Colon (tissue), 2 donors: ENCODE results near the gene PROK2.

ENCODE experiments used
- FAIRE-seq: peaks from 2 replicates; lab custom pipeline; 2012; peaks lifted over from hg19 to GRCh38; lab: Jason Lieb, UNC
- donor health status: control.
- donor health status: control.

The PROK2 gene

DNA sequence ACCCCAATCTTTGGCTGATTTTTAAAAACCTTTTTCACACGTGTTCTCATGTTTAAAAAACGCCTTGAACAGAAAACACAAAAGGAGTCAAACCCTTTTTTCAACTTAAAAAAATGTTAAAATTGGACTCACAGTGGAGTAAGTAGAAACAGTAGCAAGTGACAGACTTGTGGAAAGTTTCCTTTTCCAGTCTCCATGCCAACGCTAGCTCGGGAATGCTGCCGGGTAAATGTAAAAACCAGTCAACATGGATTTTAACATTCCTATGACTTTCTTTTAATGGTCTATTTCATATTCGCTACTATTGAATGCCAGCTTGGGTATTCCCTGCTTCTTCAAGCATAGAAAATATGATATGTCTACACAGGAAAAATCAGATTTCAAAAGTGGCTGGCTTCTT, 1.6 kb upstream of the PROK2 start:
- FAIRE-seq, result no peak

DNA sequence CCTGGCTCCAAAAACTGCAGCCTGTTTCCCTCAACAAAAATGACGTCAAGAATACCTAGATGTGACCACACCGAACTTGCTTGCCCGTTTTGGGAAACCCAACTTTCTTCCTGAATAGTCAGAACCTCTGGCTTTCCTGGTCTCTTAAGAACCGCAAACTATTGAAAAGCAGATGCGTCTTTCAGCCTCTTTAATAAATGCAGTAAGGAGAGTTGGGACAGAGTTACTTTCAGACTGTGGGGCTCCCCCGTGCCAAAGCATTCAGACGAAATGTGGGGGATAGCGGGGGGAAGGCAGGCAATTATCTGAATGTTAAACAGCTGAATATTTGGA, 1.2 kb upstream of the PROK2 start:
- no peak for FAIRE-seq

DNA sequence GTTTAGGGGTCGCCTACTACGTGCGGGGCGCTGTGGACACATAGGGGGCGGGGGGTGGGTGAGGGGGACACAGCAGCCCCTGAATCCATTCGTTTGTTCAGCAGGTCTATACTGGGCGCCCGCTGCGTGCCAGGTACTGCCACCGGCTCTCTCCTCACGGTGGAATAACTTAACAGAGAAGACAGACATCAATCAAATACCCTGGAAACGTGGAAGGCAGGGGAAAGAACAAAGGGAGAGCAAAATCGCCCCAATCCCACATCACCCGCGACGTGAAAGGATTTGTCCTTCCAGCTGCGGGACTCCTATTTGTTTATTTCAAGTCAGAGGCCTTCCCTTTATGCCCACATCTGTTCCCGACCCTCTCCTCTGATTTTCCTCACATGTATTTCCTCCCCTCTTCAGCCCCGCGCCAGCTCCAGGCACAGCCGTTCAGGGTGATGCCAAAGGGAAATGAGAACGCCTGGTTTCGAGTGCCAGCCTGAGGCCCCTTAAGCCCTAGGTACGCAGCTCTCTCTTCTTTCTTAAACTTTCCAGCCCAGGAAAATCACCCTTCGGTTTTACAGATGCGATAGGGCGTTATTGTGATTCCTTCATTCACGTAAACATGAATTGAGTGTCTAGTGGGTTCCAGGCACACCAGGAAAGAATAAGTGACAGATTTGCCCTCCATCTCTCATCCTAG, 726 bp upstream of the PROK2 start:
- no peak for FAIRE-seq

DNA sequence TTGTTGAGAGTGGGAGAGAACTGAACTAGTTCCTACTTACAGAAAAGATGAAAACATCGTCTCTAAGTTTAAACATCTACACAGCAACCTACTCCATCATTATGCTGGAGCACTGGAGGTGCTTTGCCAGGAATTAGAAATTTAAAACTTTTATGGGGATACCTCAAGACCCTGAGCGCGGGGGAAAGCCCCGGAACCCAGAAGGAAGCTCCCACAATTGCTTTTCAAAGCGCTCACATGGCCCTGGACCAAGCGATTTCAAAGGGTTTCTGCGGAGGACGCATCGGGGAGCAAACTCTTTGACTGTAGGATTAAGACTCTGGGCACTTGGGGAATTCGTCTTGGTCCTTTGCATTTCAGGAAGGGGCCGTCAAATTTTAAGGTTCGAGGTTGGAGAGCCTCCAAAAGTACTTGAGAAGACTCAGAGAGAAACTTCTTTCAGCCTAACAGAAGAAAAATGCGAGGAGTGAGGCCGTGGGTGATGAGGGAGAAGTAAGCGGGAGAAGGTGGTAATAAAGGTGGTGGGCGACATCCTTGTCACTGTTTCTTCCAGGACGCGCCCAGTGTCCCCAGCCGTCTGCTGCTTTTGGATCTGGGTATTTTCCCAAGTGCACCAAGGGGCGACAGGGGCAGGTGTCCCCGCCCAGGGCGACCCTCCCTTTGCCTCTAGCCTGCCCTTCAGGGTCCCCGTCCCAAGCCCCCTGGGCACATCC, 591 bp downstream of the PROK2 start:
- FAIRE-seq, result no peak

DNA sequence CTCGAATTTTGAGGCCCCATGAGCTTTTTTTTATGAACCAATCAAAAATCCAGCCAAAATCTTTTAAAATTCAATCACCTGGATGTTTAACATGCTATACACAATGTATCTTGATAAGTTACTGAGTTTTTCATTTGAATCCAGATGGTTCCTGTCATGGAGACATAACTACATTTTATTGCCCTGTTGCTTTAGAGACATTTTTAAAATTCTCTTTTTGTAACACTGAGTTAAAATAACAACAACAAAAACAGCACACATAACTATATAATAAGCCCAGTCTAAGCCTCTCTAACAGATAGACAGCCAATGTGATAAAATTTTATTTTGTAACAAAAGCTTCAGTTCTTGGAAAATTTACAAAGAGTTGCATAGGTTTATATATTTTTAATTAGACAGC, 1.8 kb downstream of the PROK2 start:
- FAIRE-seq, result no peak

DNA sequence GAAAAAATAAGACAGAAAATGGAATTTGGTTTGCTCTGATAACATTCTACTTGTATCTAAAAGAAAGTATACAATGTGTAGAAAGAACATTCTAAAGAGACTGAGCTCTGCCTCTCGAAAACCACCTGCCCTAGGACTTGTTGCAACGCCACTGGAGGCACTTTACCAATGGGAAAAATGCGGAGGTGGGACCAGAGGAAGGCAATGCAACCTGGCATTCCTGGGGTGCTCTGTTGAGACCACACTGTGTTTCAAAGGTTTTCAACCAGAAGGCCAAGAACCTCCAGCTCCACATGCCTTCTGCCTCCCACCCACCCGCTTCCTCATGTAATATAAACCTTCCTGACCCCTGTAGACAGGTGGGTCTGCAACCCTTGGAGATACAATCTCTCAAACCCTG, 4.5 kb downstream of the PROK2 start:
- no peak for FAIRE-seq

DNA sequence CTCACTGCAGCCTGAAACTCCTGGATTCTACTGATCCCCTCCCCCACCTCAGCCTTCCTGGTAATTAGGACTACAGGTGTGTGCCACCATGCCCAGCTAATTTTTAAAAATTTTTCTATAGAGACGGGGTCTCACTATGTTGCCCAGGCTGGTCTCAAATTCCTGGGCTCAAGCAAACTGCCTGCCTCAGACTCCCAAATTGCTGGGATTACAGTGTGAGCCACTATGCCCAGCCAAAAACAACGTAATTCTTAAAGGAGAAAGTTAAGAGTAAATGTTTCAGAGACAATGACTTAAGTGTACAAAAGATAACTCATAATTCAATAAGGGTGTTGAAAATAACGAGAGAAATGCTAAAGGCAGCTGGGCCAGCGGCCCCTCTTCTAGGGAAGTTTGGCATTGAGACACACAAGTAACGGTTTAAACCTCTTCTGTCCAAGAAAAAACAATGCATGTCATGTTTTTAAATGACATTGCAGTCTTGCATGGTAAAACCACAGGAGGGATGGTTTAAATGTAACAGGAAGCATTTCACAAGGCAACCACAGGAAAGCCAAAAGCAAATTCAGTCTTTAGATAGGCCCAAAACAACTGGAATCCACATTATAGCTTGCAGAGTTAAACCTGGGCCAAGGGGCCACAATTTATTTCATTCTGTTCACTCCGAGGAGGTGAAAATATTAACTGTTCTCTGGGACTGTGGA, 5.1 kb downstream of the PROK2 start:
- no peak for FAIRE-seq

DNA sequence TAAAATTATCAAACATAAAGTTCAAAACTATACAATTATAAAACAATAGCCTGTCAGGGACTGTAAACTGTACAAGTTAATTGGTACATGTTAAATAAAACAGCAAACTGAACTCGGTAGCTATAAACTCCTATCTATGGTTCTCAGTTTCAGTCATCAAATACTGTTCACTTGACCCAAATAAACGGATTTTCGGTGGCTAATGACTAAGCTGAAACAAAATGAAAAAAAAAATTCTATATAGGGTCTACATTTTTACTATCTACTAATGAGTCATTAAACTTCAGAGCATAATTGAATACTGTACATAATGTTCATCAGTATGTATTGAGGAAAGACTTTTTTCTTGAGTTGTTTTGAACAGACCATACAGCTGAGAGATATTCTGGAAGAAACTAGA, 6.6 kb downstream of the PROK2 start:
- no peak for FAIRE-seq

DNA sequence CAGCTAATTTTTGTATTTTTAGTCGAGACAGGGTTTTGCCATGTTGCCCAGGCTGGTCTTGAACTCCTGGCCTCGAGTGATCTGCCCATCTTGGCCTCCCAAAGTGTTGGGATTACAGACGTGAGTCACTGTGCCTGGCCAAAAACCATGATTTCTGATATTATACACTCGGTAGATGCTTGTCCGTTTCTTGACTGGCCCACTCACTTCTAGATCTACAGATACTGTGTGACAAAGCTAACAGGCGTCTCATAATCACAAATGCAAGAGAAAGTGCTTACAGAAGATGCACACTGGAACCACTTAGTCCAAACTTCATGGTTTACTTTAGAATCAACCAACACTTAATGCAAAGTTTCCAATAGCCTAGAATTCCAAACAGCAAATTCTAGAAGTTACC, 8.4 kb downstream of the PROK2 start:
- no peak for FAIRE-seq

DNA sequence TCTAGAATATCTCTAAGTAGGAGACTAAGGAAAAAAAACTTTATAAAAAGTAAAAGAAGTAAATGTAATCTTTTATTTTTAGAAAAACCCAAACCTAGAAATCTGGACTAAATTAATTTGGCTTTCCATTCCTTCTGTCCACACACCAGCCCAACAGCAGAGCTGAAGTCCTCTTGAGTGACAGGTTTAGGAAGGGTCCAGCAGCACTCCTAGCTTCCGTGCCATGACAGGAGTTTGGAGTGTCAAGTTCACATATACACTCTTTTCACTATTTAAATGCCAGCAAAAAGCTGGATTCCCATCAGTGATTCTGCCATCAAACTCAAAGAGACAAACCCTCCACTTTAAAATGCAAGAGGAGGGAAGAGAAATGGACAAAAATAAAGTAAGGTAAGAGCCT, 13.1 kb downstream of the PROK2 start:
- no peak for FAIRE-seq

DNA sequence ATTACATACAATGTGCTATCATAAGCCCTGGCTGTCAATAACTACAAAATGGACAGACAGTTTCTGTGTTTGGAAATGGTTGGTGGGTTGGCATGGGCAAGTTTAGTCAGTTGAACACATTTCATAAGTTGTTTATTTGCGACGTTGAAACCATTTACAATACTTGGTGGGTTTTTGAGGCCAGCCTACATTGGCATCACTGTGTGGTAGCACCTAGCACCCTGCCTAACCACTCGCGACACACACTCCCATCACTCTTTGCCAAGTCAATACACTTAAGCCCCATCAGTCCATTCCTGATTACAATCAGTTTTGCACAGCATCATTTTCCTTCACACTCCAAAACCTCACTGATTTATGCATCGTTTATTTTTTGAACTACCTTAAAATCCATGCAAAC, 13.8 kb downstream of the PROK2 start:
- FAIRE-seq, result no peak

DNA sequence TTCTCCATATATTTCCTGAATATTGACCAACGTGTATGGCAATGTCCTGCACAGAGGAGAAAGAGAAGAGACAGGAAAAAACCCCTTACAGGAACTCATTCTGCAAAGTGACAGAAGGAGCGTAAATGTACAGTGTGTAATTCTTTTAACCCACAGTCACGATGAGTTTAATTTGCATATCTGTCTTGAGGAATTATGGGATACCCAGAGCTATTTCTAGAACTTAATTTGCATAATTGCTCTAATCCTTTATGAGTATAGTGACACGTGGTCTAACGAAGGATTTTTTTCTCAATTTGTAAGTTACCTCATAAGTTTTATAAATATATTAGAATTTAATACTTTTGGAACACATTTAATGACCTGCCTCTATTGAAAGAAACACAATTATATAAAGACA, 21.5 kb downstream of the PROK2 start:
- FAIRE-seq, result no peak

DNA sequence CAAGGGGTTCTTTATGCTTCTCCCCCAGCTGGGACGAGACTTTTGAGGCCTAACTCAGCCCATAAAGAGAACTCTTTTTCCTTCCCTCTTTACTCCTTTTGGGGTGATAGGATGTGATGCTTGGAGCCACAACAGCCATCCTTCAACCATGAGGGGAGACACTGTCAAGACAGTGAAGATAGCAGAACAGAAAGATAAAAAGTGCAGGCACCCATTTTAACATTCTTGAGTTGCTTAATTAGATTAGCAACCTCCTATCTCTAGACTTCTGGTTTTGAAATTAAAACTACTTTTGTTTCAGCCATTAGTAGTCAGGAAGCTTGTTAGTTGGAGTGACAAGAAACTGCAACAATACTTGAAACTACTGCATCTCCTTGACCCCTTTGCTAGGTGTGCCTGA, 24.8 kb downstream of the PROK2 start:
- no peak for FAIRE-seq

DNA sequence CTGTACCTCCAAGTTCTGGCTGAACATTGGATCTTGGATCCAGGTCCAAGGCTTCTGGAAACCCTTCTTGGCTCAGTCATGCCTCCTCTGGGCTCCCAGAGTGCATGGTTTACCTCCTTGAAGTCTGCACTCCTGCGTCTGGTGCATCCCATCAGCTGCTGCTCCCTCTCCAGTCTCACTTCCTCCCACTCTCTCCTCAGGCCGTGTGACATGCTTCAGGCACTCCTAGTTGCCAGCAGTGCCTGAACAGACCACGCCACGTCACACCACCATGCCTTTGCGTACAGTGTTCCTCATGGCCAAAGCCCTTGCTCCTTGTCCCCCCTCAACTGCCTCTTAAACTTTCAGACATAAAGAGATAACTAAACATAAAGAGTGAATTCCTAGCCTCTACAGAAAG, 25.5 kb downstream of the PROK2 start:
- FAIRE-seq, result no peak

DNA sequence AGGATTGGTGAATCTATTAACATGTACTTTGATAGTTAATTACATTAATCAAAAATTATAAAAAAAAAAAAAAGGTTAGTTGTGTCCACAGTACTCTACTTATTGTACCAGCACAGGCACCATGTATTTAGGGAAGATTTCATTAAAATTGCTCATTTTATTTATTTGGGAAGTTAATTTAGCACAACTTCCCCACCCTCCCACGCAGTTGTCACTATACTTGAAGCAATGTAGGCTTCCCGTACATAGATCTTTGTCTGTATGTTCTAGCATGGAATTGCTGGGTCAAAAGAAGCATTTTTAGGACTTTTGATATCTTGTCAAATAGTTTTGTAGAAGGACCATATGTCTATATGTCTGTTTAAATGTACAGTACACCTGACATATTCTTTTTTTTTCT, 26.9 kb downstream of the PROK2 start:
- FAIRE-seq, result no peak

DNA sequence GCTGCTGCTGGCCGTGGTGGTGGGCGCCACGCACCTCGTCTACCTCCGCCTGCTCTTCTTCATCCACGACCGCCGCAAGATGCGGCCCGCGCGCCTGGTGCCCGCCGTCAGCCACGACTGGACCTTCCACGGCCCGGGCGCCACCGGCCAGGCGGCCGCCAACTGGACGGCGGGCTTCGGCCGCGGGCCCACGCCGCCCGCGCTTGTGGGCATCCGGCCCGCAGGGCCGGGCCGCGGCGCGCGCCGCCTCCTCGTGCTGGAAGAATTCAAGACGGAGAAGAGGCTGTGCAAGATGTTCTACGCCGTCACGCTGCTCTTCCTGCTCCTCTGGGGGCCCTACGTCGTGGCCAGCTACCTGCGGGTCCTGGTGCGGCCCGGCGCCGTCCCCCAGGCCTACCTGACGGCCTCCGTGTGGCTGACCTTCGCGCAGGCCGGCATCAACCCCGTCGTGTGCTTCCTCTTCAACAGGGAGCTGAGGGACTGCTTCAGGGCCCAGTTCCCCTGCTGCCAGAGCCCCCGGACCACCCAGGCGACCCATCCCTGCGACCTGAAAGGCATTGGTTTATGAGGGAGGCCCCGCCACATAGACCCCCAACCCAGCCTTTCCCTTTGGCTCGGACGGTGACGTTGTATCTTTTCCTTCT, 30.2 kb downstream of the PROK2 start:
- FAIRE-seq, result no peak

DNA sequence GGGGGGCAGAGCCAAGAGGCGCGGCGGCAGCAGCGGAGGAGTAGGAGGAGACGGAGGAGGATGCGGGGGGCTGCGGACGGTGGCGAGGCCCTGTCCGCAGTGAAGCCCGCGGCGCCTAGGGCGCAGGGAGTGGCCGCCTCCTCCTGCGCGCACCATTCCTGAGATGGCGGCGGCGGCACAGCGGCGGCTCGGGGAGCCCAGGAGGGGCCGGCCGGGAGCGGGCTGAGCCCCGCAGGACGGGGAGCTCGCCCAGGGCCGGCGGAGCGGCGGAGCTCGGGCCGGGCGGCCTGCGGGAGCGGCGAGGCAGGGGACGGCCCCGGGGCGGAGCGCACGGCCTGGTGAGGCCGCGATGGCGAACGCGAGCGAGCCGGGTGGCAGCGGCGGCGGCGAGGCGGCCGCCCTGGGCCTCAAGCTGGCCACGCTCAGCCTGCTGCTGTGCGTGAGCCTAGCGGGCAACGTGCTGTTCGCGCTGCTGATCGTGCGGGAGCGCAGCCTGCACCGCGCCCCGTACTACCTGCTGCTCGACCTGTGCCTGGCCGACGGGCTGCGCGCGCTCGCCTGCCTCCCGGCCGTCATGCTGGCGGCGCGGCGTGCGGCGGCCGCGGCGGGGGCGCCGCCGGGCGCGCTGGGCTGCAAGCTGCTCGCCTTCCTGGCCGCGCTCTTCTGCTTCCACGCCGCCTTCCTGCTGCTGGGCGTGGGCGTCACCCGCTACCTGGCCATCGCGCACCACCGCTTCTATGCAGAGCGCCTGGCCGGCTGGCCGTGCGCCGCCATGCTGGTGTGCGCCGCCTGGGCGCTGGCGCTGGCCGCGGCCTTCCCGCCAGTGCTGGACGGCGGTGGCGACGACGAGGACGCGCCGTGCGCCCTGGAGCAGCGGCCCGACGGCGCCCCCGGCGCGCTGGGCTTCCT, 31.0 kb downstream of the PROK2 start, which contains the start of gene GPR27:
GPR27 (plus strand) TSS at position 155 of the 909 bp plus-strand sequence; CDS start at position 350, 195 bp downstream.
- no peak for FAIRE-seq

DNA sequence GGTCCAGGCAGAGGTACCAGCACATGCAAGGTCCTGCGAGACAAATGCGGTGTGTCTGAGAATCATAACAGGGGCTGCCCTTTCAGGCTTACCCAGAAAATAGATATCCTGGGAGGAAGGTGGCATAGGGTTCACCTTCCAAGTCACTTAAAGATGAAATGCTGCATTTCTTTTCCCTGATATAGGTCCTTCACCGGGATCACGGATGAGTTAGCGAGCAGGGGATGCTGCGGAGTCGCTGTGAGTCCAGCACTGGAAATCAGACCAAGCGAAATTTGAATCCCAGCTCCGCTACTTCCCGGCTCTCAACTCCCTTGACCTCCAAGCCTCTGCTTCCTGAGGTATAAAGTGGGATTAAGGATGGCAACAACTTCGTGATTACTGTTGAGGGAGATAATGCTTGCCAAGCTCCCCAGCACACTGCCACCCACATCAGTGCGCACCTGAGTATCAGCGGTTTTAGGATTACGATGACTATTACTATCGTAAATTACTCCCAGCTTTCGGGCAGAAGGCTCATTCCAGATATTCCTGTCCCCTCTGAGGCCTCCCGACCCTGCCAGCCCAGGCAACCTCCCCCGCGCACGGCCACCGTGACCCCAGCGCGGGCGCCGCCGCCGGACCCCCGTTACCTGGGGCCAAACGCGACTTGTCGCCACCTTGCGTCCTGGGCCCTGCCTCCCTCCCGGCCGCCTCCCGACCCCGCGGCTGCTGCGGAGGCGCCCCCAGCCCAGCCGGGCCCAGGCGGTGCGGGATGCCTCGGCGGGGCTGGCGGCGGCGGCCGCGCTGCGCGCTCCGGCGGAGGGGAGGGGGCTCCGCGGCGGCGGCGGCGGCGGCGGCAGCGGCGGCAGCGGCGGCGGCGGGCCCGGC, 31.9 kb downstream of the PROK2 start:
- FAIRE-seq, result no peak

DNA sequence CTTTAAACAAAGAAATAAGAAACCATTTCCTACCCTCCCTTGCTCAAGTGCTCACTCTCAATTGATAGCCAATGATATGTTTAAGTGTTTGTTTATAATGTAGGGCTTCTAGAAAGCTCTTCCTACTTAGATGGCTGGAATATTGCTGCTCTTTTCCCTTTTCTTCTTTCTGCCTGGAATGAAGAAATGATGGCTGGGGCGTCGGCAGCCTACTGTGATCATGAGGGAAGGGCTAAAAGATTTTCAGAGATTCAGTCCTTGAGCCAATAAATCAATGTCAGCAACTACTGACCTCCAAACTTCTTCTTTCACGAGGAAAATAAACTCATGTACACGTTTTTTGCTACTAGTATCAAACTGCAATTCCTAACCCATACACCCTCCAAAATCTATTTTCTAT, 33.3 kb downstream of the PROK2 start:
- no peak for FAIRE-seq

DNA sequence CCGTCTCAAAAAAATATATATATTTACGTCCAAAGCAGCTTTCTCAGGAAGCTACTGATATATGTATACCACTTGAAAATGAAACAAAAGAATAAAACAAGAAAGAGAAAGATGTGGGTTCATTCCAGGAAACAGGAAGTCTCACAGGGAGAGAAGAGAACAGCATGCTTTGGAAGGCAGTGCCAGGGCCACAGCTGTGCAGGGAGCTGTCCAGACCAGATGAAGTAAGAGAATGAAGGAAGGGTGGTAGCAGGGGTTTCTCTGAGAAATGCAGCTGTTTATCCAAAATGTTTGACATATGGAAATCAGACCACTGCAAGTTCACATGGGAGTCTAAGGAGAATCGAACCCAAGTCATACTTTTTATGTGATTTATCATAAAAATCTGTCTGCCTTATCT, 40.2 kb downstream of the PROK2 start:
- no peak for FAIRE-seq

DNA sequence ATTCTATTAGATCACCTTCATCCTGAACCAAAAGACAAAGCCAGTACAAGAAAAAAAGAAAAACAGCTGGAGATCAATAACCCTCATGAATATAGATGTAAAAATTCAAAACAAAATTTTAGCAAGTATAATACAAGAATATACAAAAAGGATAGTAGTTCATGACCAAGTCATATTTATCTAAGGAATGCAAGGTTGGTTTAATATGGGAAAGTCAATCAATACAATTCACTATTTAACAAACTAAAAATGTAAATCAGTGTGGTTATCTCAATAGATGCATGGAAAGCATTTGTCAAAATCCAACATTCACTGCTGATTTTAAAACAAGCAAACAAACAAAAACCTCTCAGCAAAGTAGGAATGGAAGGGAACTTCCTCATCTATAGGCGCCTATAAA, 42.3 kb downstream of the PROK2 start:
- FAIRE-seq, result no peak
